Tibial artery (tissue), 4 donors: ENCODE results near the gene ARHGAP15.

ENCODE experiments used
- DNase-seq, 2 donors: peaks; one replicate each; pipeline ENCODE4 v3.0.0-alpha.2; 2019
- H3K27ac ChIP-seq, 2 donors: fragments of 200-600 bp; sonication (generic) in 1 of 2; 1 replicate in 1 of 2; 2 replicates in 1 of 2; pipeline ENCODE4 v1.5.1; 2018 to 2019; ENCODE audit warnings: mild to moderate bottlenecking in 1 of 2
- H3K27me3 ChIP-seq, 2 donors: fragments of 200-600 bp; sonication (generic) in 1 of 2; one replicate each; pipeline versions ENCODE4 v1.5.1 to v1.6.0; 2016 to 2019
- H3K36me3 ChIP-seq, 3 donors: fragments of 200-600 bp; sonication (generic) in 2 of 3; one replicate each; pipeline ENCODE4 v1.5.1; 2016 to 2019; ENCODE audit warnings: mild to moderate bottlenecking in 2 of 3
- H3K4me1 ChIP-seq, 4 donors: fragments of 200-600 bp; sonication (generic) in 2 of 4; 1 replicate in 3 of 4; 2 replicates in 1 of 4; pipeline ENCODE4 v1.5.1; 2016 to 2019
- H3K4me3 ChIP-seq, 2 donors: fragments of 200-600 bp; sonication (generic) in 1 of 2; 1 replicate in 1 of 2; 2 replicates in 1 of 2; pipeline ENCODE4 v1.5.1; 2018 to 2019; ENCODE audit warnings: mild to moderate bottlenecking in 2 of 2
- H3K9me3 ChIP-seq, 3 donors: fragments of 200-600 bp; sonication (generic) in 1 of 3; one replicate each; pipeline ENCODE4 v1.5.1; 2016 to 2019
- intact Hi-C: fragments of 100-400 bp; cut with DNase I; formaldehyde crosslinking; loops from one replicate; pipeline ENCODE4 v1.15.0; 2023; ENCODE audit warnings: low total_unique reads
- TF ChIP-seq, protein P1 (sequence below), 2 experiments: fragments of 200-600 bp in 1 of 2; fragments of 450-650 bp in 1 of 2; IDR thresholded peaks; one replicate each; pipeline ENCODE4 v1.5.1; 2017 to 2019; ENCODE audit warnings: antibody characterized with exemption in 2 of 2, mild to moderate bottlenecking in 1 of 2, moderate library complexity in 1 of 2

ARHGAP15 gene

GRCh38 chr2:143158098-143158497 lies 28.9 kb downstream of the ARHGAP15 start:
- Histone ChIP-seq H3K9me3 (no peaks in the 10 kb centered on the region), H3K27ac (no peak overlapping the region), H3K36me3 (no peaks in the 10 kb centered on the region), H3K27me3 (no peaks in the 10 kb centered on the region), H3K4me1 (peaks cover 0 to 19% (median 0%) of the 10 kb centered on the region in 4 donors), H3K4me3 (no peak overlapping the region)
- TF ChIP-seq, protein P1, sequence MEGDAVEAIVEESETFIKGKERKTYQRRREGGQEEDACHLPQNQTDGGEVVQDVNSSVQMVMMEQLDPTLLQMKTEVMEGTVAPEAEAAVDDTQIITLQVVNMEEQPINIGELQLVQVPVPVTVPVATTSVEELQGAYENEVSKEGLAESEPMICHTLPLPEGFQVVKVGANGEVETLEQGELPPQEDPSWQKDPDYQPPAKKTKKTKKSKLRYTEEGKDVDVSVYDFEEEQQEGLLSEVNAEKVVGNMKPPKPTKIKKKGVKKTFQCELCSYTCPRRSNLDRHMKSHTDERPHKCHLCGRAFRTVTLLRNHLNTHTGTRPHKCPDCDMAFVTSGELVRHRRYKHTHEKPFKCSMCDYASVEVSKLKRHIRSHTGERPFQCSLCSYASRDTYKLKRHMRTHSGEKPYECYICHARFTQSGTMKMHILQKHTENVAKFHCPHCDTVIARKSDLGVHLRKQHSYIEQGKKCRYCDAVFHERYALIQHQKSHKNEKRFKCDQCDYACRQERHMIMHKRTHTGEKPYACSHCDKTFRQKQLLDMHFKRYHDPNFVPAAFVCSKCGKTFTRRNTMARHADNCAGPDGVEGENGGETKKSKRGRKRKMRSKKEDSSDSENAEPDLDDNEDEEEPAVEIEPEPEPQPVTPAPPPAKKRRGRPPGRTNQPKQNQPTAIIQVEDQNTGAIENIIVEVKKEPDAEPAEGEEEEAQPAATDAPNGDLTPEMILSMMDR (IDR thresholded peaks at IDR 0.05), result no peak
- no peak for DNase-seq
- intact Hi-C loops, result no loop called here

GRCh38 chr2:143158551-143159485 lies 29.6 kb downstream of the ARHGAP15 start:
- intact Hi-C loops, result no loop called here
- no peak for DNase-seq
- H3K27me3 ChIP-seq, result no peaks in the 10 kb centered on the region
- no peak overlapping the region for H3K27ac ChIP-seq
- TF ChIP-seq, protein P1 (IDR thresholded peaks at IDR 0.05), result no peak
- H3K9me3 ChIP-seq, result no peaks in the 10 kb centered on the region
- H3K4me3 ChIP-seq, result no peak overlapping the region
- H3K4me1 ChIP-seq, result peaks cover 0 to 19% (median 0%) of the 10 kb centered on the region in 4 donors
- H3K36me3 ChIP-seq, result no peaks in the 10 kb centered on the region

DNA sequence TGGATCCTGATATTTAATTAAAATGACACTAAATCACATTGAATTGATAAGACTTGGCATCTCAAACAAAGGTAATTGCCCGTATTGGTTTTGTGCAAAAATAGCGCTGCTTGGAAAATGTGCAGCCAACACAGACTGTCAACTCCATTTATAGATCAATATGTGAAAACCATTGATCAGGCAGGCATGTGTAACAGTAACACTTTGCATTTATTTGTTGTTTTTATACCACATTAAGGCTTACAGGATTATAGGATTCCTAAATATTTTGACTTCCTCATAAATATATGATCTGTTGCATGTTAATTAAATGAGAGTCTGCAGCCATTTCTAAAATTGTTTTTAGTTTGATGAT lies 30.2 kb downstream of the ARHGAP15 start:
- Histone ChIP-seq H3K4me3 (no peak overlapping the region), H3K36me3 (no peaks in the 10 kb centered on the region), H3K4me1 (peaks cover 0 to 19% (median 0%) of the 10 kb centered on the region in 4 donors), H3K9me3 (no peaks in the 10 kb centered on the region), H3K27me3 (no peaks in the 10 kb centered on the region), H3K27ac (no peak overlapping the region)
- intact Hi-C loops, result no loop called here
- TF ChIP-seq, protein P1 (IDR thresholded peaks at IDR 0.05), result no peak
- DNase-seq, result no peak

- Histone ChIP-seq H3K4me3 (no peak overlapping the region), H3K27me3 (no peaks in the 10 kb centered on the region), H3K36me3 (no peaks in the 10 kb centered on the region), H3K9me3 (no peaks in the 10 kb centered on the region), H3K27ac (no peak overlapping the region), H3K4me1 (peaks cover 0 to 19% (median 0%) of the 10 kb centered on the region in 4 donors)
- intact Hi-C loops, result loop anchor here (10.0 kb wide), 1 partner anchor 64 kb away; no protein-coding TSS in a partner anchor
- no peak for DNase-seq
- TF ChIP-seq, protein P1 (IDR thresholded peaks at IDR 0.05), result no peak
Measured at GRCh38 chr2:143160732-143161707, 31.8 kb downstream of the ARHGAP15 start.

GRCh38 chr2:143162123-143162837 lies 33.1 kb downstream of the ARHGAP15 start:
- no peaks in the 10 kb centered on the region for H3K27me3 ChIP-seq
- H3K4me3 ChIP-seq, result no peak overlapping the region
- peaks cover 0 to 14% (median 0%) of the 10 kb centered on the region in 4 donors for H3K4me1 ChIP-seq
- TF ChIP-seq, protein P1 (IDR thresholded peaks at IDR 0.05), result peak; percentile 65 to 69
- no peaks in the 10 kb centered on the region for H3K36me3 ChIP-seq
- no peak overlapping the region for H3K27ac ChIP-seq
- intact Hi-C loops, result loop anchor here (10.0 kb wide), 1 partner anchor 63 kb away; no protein-coding TSS in a partner anchor
- DNase-seq, result peak in 1 of 2 donors; percentile 23
- H3K9me3 ChIP-seq, result no peaks in the 10 kb centered on the region
